ENCODE results near the gene PANX1. TPM values are rescaled to one million over a fixed set of nuclear protein-coding genes. Genes with fewer than 3 reads are reported as not detected.

The PANX1 gene
- total RNA-seq, 2 experiments from 2014 or later, result 4.8 to 4.9 TPM

- H3K27ac Mint-ChIP-seq, result no peak overlapping the region
- intact Hi-C loops (cut with DNase I, micrococcal nuclease), result loop anchor here in 1 of 2 experiments (10.0 kb wide), 1 partner anchor 939 kb away; the partner anchor contains the start of gene SLC36A4
- CTCF ChIA-PET, result no interaction called here
Observed at GRCh38 chr11:94133752-94134151, 5.1 kb downstream of the PANX1 start.

GRCh38 chr11:94134651-94135512 lies 6.2 kb downstream of the PANX1 start:
- H3K9me3 ChIP-seq (ENCODE audit: control insufficient read depth in 1 of 2, insufficient read depth in 1 of 2, low read length in 2 of 2), result peaks cover 0 to 11% of the 10 kb centered on the region in 2 experiments
- intact Hi-C loops (cut with DNase I, micrococcal nuclease), result loop anchor here in 1 of 2 experiments (10.0 kb wide), 1 partner anchor 940 kb away; the partner anchor contains the start of gene SLC36A4
- Mint-ChIP-seq H3K27me3 (no peaks in the 10 kb centered on the region), H3K4me3 (no peak overlapping the region), H3K9me3 (peaks cover 2% of the 10 kb centered on the region), H3K4me1 (ENCODE audit: low read depth) (peaks cover 47% of the 10 kb centered on the region), H3K27ac (no peak overlapping the region), H3K36me3 (ENCODE audit: low read depth) (no peaks in the 10 kb centered on the region)
- H3K36me3 ChIP-seq (ENCODE audit: insufficient read depth, low read length), result no peaks in the 10 kb centered on the region
- CTCF ChIA-PET, result no interaction called here
- no peak for TF ChIP-seq CTCF (IDR thresholded peaks at IDR 0.05)
- DNase-seq, result peak in 3 of 14 experiments; percentile 13 to 54 (median 46)
- H3K4me1 ChIP-seq (ENCODE audit: insufficient read depth, low read length), result peaks cover 42% of the 10 kb centered on the region
- H3K27ac ChIP-seq (ENCODE audit: low read depth in 1 of 2, low read length in 2 of 2), result no peak overlapping the region
- POLR2A ChIA-PET, result no interaction called here
- H3K27me3 ChIP-seq (ENCODE audit: control insufficient read depth in 1 of 2, insufficient read depth in 2 of 2, low read length in 2 of 2), result no peaks in the 10 kb centered on the region
- no peak for ATAC-seq (ENCODE audit: poor library complexity)
- no peak overlapping the region for H3K4me3 ChIP-seq (ENCODE audit: low read length)

More at GRCh38 chr11:94133752-94134151, 5.1 kb downstream of the PANX1 start:
- Histone ChIP-seq H3K27ac (ENCODE audit: low read depth in 1 of 2, low read length in 2 of 2) (no peak overlapping the region), H3K36me3 (ENCODE audit: insufficient read depth, low read length) (no peaks in the 10 kb centered on the region), H3K9me3 (ENCODE audit: control insufficient read depth in 1 of 2, insufficient read depth in 1 of 2, low read length in 2 of 2) (peaks cover 0 to 11% of the 10 kb centered on the region in 2 experiments), H3K27me3 (ENCODE audit: control insufficient read depth in 1 of 2, insufficient read depth in 2 of 2, low read length in 2 of 2) (no peaks in the 10 kb centered on the region), H3K4me3 (ENCODE audit: low read length) (no peak overlapping the region), H3K4me1 (ENCODE audit: insufficient read depth, low read length) (peaks cover 49% of the 10 kb centered on the region)
- Mint-ChIP-seq H3K4me1 (ENCODE audit: low read depth) (peaks cover 39% of the 10 kb centered on the region), H3K36me3 (ENCODE audit: low read depth) (no peaks in the 10 kb centered on the region), H3K9me3 (peaks cover 2% of the 10 kb centered on the region), H3K4me3 (no peak overlapping the region), H3K27me3 (no peaks in the 10 kb centered on the region)
- ATAC-seq (ENCODE audit: poor library complexity), result no peak
- DNase-seq, result no peak
- POLR2A ChIA-PET, result no interaction called here
- TF ChIP-seq CTCF (IDR thresholded peaks at IDR 0.05), result no peak

DNA sequence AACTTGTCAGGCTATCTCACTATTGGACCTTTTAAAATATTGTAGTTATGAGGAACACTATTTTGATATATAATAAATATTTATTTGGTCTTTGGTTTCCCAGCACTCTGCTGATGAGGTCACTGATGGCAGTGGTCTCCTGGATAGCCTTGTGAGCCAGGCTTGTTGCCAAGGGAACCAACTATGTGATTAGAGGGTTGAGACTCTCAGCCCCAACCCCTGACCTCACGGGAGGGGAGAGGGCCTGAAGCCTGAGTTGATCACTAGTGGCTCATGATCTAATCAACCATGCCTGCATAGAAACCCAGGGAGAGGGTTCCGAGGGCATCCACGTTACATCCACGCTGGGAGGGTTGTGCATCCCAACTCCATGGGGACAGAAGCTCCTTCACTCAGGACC lies 10.8 kb downstream of the PANX1 start:
- Mint-ChIP-seq H3K4me1 (ENCODE audit: low read depth) (peaks cover 63% of the 10 kb centered on the region), H3K4me3 (no peak overlapping the region), H3K27me3 (no peaks in the 10 kb centered on the region), H3K27ac (no peak overlapping the region), H3K9me3 (peaks cover 2% of the 10 kb centered on the region), H3K36me3 (ENCODE audit: low read depth) (no peaks in the 10 kb centered on the region)
- Histone ChIP-seq H3K4me3 (ENCODE audit: low read length) (no peak overlapping the region), H3K4me1 (ENCODE audit: insufficient read depth, low read length) (peaks cover 16% of the 10 kb centered on the region), H3K9me3 (ENCODE audit: control insufficient read depth in 1 of 2, insufficient read depth in 1 of 2, low read length in 2 of 2) (peaks cover 0 to 11% of the 10 kb centered on the region in 2 experiments), H3K27ac (ENCODE audit: low read depth in 1 of 2, low read length in 2 of 2) (no peak overlapping the region), H3K36me3 (ENCODE audit: insufficient read depth, low read length) (no peaks in the 10 kb centered on the region), H3K27me3 (ENCODE audit: control insufficient read depth in 1 of 2, insufficient read depth in 2 of 2, low read length in 2 of 2) (no peaks in the 10 kb centered on the region)
- no peak for ATAC-seq (ENCODE audit: poor library complexity)
- CTCF ChIA-PET, result no interaction called here
- DNase-seq, result no peak
- intact Hi-C loops (cut with DNase I, micrococcal nuclease), result loop anchor here in 1 of 2 experiments (10.0 kb wide), 1 partner anchor 945 kb away; the partner anchor contains the start of gene SLC36A4
- POLR2A ChIA-PET, result interaction anchor here (1.4 kb wide), 1 partner anchor 11 kb away, joined by 5 read pairs; the partner anchor contains the start of gene PANX1
- TF ChIP-seq CTCF (IDR thresholded peaks at IDR 0.05), result no peak

Data from CD4-positive, alpha-beta T cell (primary cell).